BLaER1 treated with 17β-estradiol and CSF1 and Interleukin-3, amounts not matched to agents 10 nM and 100 nM (cell line): ENCODE measurements around the gene ZNF747.

Source experiments
- H3K27ac ChIP-seq, 11 experiments: shearing (Covaris generic); formaldehyde crosslinking; 2 replicates each; pipeline ENCODE4 v1.8.1; 2022
- H3K27me3 ChIP-seq, 11 experiments: shearing (Covaris generic); formaldehyde crosslinking; 2 replicates each; pipeline ENCODE4 v1.8.1; 2022
- H3K36me3 ChIP-seq, 11 experiments: shearing (Covaris generic); formaldehyde crosslinking; 2 replicates each; pipeline ENCODE4 v1.8.1; 2022
- H3K4me1 ChIP-seq, 10 experiments: shearing (Covaris generic); formaldehyde crosslinking; 2 replicates each; pipeline ENCODE4 v1.8.1; 2022
- H3K4me2 ChIP-seq, 11 experiments: shearing (Covaris generic); formaldehyde crosslinking; 2 replicates each; pipeline ENCODE4 v1.8.1; 2022
- H3K4me3 ChIP-seq, 10 experiments: shearing (Covaris generic); formaldehyde crosslinking; 2 replicates each; pipeline ENCODE4 v1.8.1; 2022
- H3K9ac ChIP-seq, 11 experiments: shearing (Covaris generic); formaldehyde crosslinking; 2 replicates each; pipeline ENCODE4 v1.8.1; 2022
- H3K9me3 ChIP-seq, 11 experiments: shearing (Covaris generic); formaldehyde crosslinking; replicated peaks in 1 of 11; 2 replicates each; pipeline ENCODE4 v1.8.1; 2022
- H4K20me1 ChIP-seq, 11 experiments: shearing (Covaris generic); formaldehyde crosslinking; 2 replicates each; pipeline ENCODE4 v1.8.1; 2022
- Cebpa-rat ChIP-seq, 11 experiments: shearing (Covaris generic); IDR thresholded peaks; 2 replicates each; pipeline ENCODE4 v1.8.1; 2022

ZNF747 gene

DNA sequence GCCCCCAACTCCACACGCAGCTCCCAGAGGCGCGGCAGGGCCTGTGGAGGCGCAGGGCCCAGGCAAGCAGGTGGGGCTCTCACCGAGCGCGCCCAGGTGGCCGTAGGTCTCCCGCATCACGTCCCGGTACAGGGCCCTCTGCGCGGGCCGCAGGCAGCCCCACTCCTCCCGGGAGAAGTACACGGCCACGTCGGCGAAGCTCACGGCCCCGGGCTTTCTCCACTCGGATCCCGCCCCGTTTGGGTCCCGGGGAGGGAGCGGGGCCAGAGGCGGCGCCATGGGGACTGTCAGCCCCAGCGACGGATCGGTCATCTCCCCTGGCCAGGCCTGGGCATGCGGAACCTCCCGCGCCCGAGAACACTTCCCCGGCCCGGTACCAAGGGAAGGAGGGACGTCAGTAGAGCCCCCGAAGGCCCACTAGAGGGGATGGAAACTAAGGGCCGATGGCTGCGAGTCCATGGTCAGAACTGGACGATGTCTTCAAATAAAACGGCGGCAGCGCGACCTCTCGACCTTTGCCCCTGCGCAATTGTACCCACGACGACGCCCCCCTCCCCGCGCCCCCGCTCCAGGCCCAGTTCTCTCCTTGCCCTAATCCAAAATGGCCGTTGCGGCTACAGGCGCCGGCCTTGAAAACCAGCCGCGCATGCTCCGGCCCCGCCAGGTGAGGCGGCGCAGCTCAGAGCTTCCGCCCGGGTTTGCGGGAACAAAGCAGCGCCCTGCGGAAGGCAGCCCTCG lies at the start of gene ZNF747:
Gene ZNF747, minus strand, starts transcription at position 491 of the 738 bp plus-strand sequence. Its CDS starts 179 bp downstream, at position 312.
- Histone ChIP-seq H4K20me1 (no peaks in the 10 kb centered on the region), H3K27me3 (no peaks in the 10 kb centered on the region), H3K9me3 (no peaks in the 10 kb centered on the region), H3K36me3 (peaks cover 20 to 34% (median 27%) of the 10 kb centered on the region in 11 experiments), H3K9ac (peak within 1 kb of the TSS; percentile 84 to 97 (median 92)), H3K4me3 (peak within 1 kb of the TSS; percentile 65 to 89 (median 75)), H3K27ac (peak within 1 kb of the TSS; percentile 88 to 97 (median 93)), H3K4me2 (peak within 1 kb of the TSS; percentile 83 to 97 (median 93)), H3K4me1 (peaks cover 31 to 61% (median 53%) of the 10 kb centered on the region in 10 experiments)
- no peak for TF ChIP-seq Cebpa-rat (IDR thresholded peaks at IDR 0.05)

GRCh38 chr16:30582611-30583340 lies 48.1 kb upstream of the ZNF747 start:
- Histone ChIP-seq H3K9me3 (no peaks in the 10 kb centered on the region), H3K4me1 (peaks cover 46 to 74% (median 53%) of the 10 kb centered on the region in 10 experiments), H4K20me1 (peaks cover 0 to 23% (median 11%) of the 10 kb centered on the region in 11 experiments; a peak in 8 of 22 replicates), H3K27ac (peak overlapping the region in 1 of 11 experiments; percentile 22; a peak in 2 of 22 replicates), H3K27me3 (no peaks in the 10 kb centered on the region), H3K4me3 (peak overlapping the region in 2 of 10 experiments; percentile 2 to 23; a peak in 1 of 20 replicates), H3K36me3 (peaks cover 40 to 76% (median 69%) of the 10 kb centered on the region in 11 experiments), H3K9ac (peak overlapping the region in 7 of 11 experiments; percentile 10 to 51 (median 29); a peak in 7 of 22 replicates), H3K4me2 (peak overlapping the region; percentile 16 to 95 (median 52))
- TF ChIP-seq Cebpa-rat (IDR thresholded peaks at IDR 0.05): no peak

GRCh38 chr16:30581457-30581856 lies 46.8 kb upstream of the ZNF747 start:
- H3K4me1 ChIP-seq: peaks cover 39 to 67% (median 45%) of the 10 kb centered on the region in 10 experiments
- H3K4me2 ChIP-seq: peak overlapping the region; percentile 16 to 95 (median 38); a peak in 18 of 22 replicates
- TF ChIP-seq Cebpa-rat (IDR thresholded peaks at IDR 0.05): no peak
- no peaks in the 10 kb centered on the region for H3K27me3 ChIP-seq
- H3K27ac ChIP-seq: no peak overlapping the region
- H3K36me3 ChIP-seq: peaks cover 42 to 79% (median 72%) of the 10 kb centered on the region in 11 experiments
- H3K9ac ChIP-seq: 0 out of 22 replicates have a peak overlapping the region, but pooled peaks of 2 of the 11 experiments have one; percentile 21 to 31
- H3K4me3 ChIP-seq: 0 out of 20 replicates have a peak overlapping the region, but pooled peaks of 1 of the 10 experiments have one; percentile 23
- no peaks in the 10 kb centered on the region for H3K9me3 ChIP-seq
- H4K20me1 ChIP-seq: peaks cover 0 to 25% (median 11%) of the 10 kb centered on the region in 11 experiments; a peak in 8 of 22 replicates

- H3K9ac ChIP-seq: no peak overlapping the region
- H3K9me3 ChIP-seq: no peaks in the 10 kb centered on the region
- no peaks in the 10 kb centered on the region for H3K27me3 ChIP-seq
- no peak overlapping the region for H3K27ac ChIP-seq
- peaks cover 15 to 46% (median 38%) of the 10 kb centered on the region in 11 experiments for H3K36me3 ChIP-seq
- H4K20me1 ChIP-seq: peaks cover 0 to 9% (median under 1%) of the 10 kb centered on the region in 11 experiments; a peak in 5 of 22 replicates
- H3K4me3 ChIP-seq: no peak overlapping the region
- no peak for TF ChIP-seq Cebpa-rat (IDR thresholded peaks at IDR 0.05)
- peak overlapping the region in 2 of 11 experiments; percentile 41 to 53; a peak in 2 of 22 replicates for H3K4me2 ChIP-seq
- peaks cover 43 to 83% (median 55%) of the 10 kb centered on the region in 10 experiments for H3K4me1 ChIP-seq
Observed at GRCh38 chr16:30574678-30575077, 40.0 kb upstream of the ZNF747 start.

- H3K27ac ChIP-seq: peak within 1 kb of the TSS; percentile 94 to 99 (median 96)
- no peaks in the 10 kb centered on the region; a peak in 3 of 22 replicates for H4K20me1 ChIP-seq
- H3K9ac ChIP-seq: peak within 1 kb of the TSS; percentile 91 to 98 (median 97)
- H3K4me2 ChIP-seq: peak within 1 kb of the TSS; percentile 93 to 100 (median 99)
- H3K4me3 ChIP-seq: peak within 1 kb of the TSS; percentile 69 to 88 (median 80)
- no peak for TF ChIP-seq Cebpa-rat (IDR thresholded peaks at IDR 0.05)
- H3K9me3 ChIP-seq: no peaks in the 10 kb centered on the region
- peaks cover 0 to 16% (median 8%) of the 10 kb centered on the region in 11 experiments; a peak in 12 of 22 replicates for H3K36me3 ChIP-seq
- H3K27me3 ChIP-seq: no peaks in the 10 kb centered on the region
- peaks cover 66 to 89% (median 76%) of the 10 kb centered on the region in 10 experiments for H3K4me1 ChIP-seq
Observed at GRCh38 chr16:30571445-30572322, 37.0 kb upstream of the ZNF747 start, which contains the start of gene ZNF688. Gene ZNF688, minus strand, starts transcription at chr16:30571714. Its CDS starts 85 bp downstream, at chr16:30571629.

DNA sequence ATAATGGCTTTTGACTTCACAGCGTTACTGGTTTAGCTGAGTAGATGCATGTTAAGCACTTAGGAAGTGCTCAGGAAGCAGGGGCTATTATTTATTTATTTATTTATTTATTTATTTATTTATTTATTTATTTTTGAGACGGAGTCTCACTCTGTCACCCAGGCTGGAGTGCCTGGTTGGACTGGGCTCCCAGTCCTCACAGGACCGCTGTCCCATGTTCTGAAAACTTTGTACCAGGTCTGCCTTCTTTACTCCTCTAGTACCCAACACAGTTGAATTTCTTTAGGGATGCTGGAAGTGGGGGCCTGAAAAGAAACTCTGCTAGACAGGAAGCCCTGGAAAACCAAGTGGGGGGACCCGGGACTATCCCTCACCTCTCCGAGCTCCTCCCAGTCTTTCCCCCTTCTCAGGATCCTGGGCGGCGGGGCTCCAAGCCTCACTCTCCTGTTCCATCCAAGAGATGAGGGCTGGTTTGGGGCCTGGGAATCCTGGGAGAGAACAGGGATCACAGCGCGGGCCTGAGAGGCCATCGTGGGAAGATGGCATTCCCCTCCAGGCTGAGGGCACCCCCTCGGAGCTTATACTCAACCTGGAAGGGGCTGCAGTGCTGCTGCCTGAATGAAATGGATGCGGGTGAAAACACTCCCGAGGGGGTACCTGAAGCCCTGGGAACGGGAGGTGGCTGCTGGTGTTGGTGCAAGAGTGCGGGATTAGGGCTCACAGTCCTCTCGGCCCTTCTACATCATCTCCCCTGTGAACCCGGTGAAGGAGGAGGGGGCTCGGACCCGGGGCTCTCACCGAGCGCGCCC lies 36.2 kb upstream of the ZNF747 start:
- no peaks in the 10 kb centered on the region for H3K9me3 ChIP-seq

More for the DNA sequence above, 36.2 kb upstream of the ZNF747 start:
- peaks cover 68 to 84% (median 74%) of the 10 kb centered on the region in 10 experiments for H3K4me1 ChIP-seq
- TF ChIP-seq Cebpa-rat (IDR thresholded peaks at IDR 0.05): no peak
- H4K20me1 ChIP-seq: no peaks in the 10 kb centered on the region; a peak in 2 of 22 replicates
- H3K36me3 ChIP-seq: peaks cover 0 to 8% (median 0%) of the 10 kb centered on the region in 11 experiments; a peak in 6 of 22 replicates
- H3K9ac ChIP-seq: peak overlapping the region; percentile 91 to 98 (median 97)
- peak overlapping the region; percentile 93 to 100 (median 99) for H3K4me2 ChIP-seq
- peak overlapping the region; percentile 94 to 99 (median 96) for H3K27ac ChIP-seq
- H3K4me3 ChIP-seq: peak overlapping the region; percentile 69 to 88 (median 80)
- H3K27me3 ChIP-seq: no peaks in the 10 kb centered on the region
